22Rv1 (cell line): ENCODE data around the gene DSCAML1.

Experiments used
- H3K27ac ChIP-seq: fragments of 450-650 bp; 2 replicates; pipeline ENCODE4 v1.5.1; 2017
- CTCF ChIP-seq: fragments of 450-650 bp; IDR thresholded peaks from 2 replicates; pipeline ENCODE4 v1.5.1; 2017; ENCODE audit warnings: mild to moderate bottlenecking
- ZFX ChIP-seq: fragments of 450-650 bp; IDR thresholded peaks from 2 replicates; pipeline ENCODE4 v1.6.1; 2017; ENCODE audit warnings: antibody characterized with exemption, borderline replicate concordance

Gene DSCAML1

DNA sequence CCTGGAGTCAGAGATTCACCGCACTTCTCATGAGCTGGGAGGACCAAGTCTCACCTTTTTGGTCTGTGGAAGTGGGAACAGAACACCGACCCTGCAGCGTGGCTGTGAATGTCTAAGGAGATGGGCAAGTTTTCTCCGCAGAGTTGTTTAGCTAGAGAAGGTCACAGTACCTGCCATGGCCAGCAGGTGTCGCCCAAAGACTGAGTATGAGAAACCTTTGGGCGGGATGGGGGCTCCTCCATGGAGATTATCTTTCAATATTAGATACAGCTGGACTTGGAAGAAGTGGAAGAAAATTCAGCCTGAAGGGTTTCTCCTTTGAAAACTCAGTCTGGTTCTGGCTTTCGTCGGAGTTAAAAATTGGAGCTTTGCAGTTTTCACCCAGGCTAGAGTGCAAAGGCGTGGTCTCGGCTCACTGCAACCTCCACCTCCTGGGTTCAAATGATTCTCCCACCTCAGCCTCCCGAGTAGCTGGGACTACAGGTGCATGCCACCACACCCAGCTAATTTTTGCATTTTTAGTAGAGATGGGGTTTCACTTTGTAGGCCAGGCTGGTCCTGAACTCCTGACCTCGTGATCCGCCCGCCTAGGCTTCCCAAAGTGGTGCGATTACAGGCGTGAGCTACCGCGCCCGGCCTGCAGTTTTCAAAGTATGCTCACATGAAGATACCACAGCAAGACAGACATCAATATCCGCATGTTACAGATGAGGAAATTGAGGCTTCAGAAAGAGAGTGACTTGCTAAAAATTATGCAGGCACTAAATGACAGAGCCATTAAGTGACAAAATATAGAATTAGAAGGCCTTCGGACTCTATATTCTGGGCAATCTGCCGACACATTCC, 10.7 kb upstream of the DSCAML1 start:
- H3K27ac ChIP-seq = no peak overlapping the region
- TF ChIP-seq ZFX (no peak), CTCF (peak; percentile 86)

- TF ChIP-seq CTCF (no peak), ZFX (no peak)
- H3K27ac ChIP-seq = no peak overlapping the region
These were observed 9.8 kb upstream of the DSCAML1 start for GRCh38 chr11:117806846-117807245.

GRCh38 chr11:117805045-117805444, 8.0 kb upstream of the DSCAML1 start:
- no peak for TF ChIP-seq CTCF
- no peak for TF ChIP-seq ZFX
- no peak overlapping the region for H3K27ac ChIP-seq

GRCh38 chr11:117803896-117804295, 6.9 kb upstream of the DSCAML1 start:
- TF ChIP-seq ZFX (no peak), CTCF (no peak)
- H3K27ac ChIP-seq = no peak overlapping the region

- TF ChIP-seq ZFX (no peak), CTCF (no peak)
These were observed 2.6 kb upstream of the DSCAML1 start for GRCh38 chr11:117799634-117800033.

DNA sequence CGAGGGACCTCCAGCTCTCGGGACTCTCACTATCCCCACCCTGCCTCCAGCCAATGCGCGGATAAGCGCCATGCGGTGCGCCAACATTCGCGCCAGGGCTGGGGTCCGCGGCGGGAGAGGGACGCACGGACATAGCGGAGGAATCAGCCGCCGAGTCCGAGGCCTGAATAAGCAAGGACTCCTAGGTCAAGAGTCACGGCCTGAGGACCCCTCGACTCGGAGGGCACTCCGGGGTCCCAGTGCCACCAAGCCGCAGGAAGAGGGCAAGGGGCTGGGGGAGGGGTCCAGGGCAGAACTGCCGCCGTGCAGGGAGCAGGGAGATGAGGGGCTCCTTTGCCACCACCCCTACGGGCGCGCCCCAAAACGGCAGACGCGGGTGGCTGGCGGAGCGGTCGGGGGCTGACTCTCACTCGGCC, 552 bp downstream of the DSCAML1 start:
- TF ChIP-seq CTCF (no peak), ZFX (no peak)
- H3K27ac ChIP-seq = no peak overlapping the region

More at GRCh38 chr11:117799634-117800033, 2.6 kb upstream of the DSCAML1 start:
- no peak overlapping the region for H3K27ac ChIP-seq

DNA sequence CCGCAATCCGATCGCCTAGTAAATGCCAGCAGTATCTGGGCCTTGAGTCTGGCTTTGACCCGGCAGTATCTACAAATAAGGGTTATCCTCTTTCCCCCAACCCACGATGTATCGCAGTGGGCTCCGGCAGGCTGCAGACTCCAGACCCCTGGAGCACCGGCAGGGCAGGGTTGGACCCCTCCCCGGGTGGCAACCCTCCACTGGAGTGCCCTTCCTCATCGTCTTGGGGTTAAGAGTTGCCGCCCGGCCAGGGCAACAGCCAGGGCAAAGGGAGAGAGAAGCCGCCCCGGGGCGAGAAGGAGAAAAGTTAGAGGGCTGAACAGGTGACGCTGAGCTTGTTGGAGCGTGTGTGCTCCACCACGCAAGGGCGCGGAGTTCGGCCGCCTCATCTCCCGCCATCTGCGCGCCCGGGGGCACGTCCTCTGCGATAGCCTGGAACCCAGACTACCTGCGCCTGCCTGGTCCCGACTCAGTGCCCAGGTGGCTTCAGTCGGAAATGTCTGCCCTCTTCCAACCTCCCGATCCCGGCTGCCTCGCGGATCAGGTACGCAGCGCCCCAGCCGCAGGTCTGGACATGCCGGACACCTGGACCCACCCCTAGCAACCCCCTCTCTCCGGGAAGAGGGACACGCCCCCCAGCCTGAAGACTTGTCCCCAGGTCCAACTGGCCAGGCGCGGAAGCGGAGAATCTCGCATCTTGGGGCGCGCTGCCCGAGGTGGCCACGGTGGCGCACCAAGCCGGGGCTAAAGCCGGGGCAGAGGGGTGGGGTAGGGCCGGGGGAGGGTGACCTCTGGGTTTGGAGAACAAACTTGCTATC, 1.2 kb downstream of the DSCAML1 start:
- no peak for TF ChIP-seq ZFX
- TF ChIP-seq CTCF = no peak
- H3K27ac ChIP-seq = no peak overlapping the region
